Measurements from ENCODE around the gene TNIK.

DNA sequence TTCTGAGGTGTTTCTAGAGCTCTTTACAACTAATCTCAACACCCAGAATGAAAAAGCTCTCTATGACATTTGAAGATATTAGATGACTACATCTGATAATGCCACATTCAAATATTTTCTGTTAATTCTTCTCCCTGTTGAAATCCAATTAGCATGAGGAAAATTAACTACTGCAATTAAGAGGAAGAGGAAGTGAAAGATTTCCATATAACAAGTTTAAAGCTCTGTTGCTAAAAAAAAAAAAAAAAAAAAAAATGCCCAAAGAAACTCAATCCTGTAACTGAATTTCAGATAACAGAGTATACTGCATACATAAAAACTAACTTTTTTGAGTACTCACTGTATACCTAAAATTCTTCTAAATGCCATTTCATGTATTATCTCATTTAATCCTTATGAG lies 109.8 kb downstream of the TNIK start:
- TF ChIP-seq, protein P1, sequence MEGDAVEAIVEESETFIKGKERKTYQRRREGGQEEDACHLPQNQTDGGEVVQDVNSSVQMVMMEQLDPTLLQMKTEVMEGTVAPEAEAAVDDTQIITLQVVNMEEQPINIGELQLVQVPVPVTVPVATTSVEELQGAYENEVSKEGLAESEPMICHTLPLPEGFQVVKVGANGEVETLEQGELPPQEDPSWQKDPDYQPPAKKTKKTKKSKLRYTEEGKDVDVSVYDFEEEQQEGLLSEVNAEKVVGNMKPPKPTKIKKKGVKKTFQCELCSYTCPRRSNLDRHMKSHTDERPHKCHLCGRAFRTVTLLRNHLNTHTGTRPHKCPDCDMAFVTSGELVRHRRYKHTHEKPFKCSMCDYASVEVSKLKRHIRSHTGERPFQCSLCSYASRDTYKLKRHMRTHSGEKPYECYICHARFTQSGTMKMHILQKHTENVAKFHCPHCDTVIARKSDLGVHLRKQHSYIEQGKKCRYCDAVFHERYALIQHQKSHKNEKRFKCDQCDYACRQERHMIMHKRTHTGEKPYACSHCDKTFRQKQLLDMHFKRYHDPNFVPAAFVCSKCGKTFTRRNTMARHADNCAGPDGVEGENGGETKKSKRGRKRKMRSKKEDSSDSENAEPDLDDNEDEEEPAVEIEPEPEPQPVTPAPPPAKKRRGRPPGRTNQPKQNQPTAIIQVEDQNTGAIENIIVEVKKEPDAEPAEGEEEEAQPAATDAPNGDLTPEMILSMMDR (IDR thresholded peaks at IDR 0.05), result no peak
- no peak for TF ChIP-seq POLR2A (IDR thresholded peaks at IDR 0.05)
